HFF-Myc (cell line): ENCODE measurements around the gene ESYT3.
"Not testable (repeated sequence)": the region's sequence is repeated elsewhere in the genome, so short reads cannot be mapped to it uniquely, and the experiment has no call there.

ENCODE experiments used
- DNase-seq: peaks from one replicate; pipeline ENCODE4 v3.0.0-alpha.2; 2011; ENCODE audit warnings: low read depth; ENCODE audit errors: extremely low read depth
- H3K4me3 ChIP-seq: replicated peaks from 2 replicates; pipeline ENCODE4 v1.5.1; 2011; ENCODE audit warnings: low read depth, mild to moderate bottlenecking, control low read depth, low read length
- CTCF ChIP-seq: IDR thresholded peaks from 2 replicates; pipeline ENCODE4 v1.5.1; 2012; ENCODE audit warnings: mild to moderate bottlenecking, low read depth, low read length, control low read depth; ENCODE audit errors: missing control alignments

Gene ESYT3

GRCh38 chr3:138408751-138409570 is 25.5 kb upstream of the ESYT3 start:
- no peak for DNase-seq
- no peak for TF ChIP-seq CTCF
- H3K4me3 ChIP-seq = no peak overlapping the region

GRCh38 chr3:138412821-138413551 is 21.4 kb upstream of the ESYT3 start:
- no peak for TF ChIP-seq CTCF
- DNase-seq = no peak

GRCh38 chr3:138416236-138416635 is 18.2 kb upstream of the ESYT3 start:
- DNase-seq, H3K4me3 ChIP-seq: not testable (repeated sequence)

More at GRCh38 chr3:138412821-138413551, 21.4 kb upstream of the ESYT3 start:
- no peak overlapping the region for H3K4me3 ChIP-seq

- H3K4me3 ChIP-seq = no peak overlapping the region
- TF ChIP-seq CTCF = peak; percentile 99
- peak; percentile 72 for DNase-seq
Measured at GRCh38 chr3:138417559-138417982, 16.8 kb upstream of the ESYT3 start.

GRCh38 chr3:138418601-138419206 is 15.7 kb upstream of the ESYT3 start:
- DNase-seq = no peak

GRCh38 chr3:138423316-138423715 is 11.1 kb upstream of the ESYT3 start:
- no peak for DNase-seq
- no peak overlapping the region for H3K4me3 ChIP-seq
- TF ChIP-seq CTCF = no peak

More at GRCh38 chr3:138418601-138419206, 15.7 kb upstream of the ESYT3 start:
- no peak overlapping the region for H3K4me3 ChIP-seq
- no peak for TF ChIP-seq CTCF

- no peak overlapping the region for H3K4me3 ChIP-seq
- TF ChIP-seq CTCF = no peak
- DNase-seq = no peak
Measured at GRCh38 chr3:138424323-138424722, 10.1 kb upstream of the ESYT3 start.
